A673 (cell line): ENCODE data around the gene CNNM2. TPM values are rescaled to one million over a fixed set of nuclear protein-coding genes. Genes with fewer than 3 reads are reported as not detected.

Experiments
- BruUV-seq: library from RNA; stranded (reverse); fragments of 400-500 nt; replicated peaks from 2 replicates; lab custom pipeline; 2021; lab: Mats Ljungman, UMichigan
- CTCF ChIA-PET: fragments of 300-600 bp; sonication (Branson Sonifier 250); formaldehyde crosslinking; loops from one replicate; lab custom pipeline; 2022; ENCODE audit warnings: antibody characterized with exemption; lab: Charles Lee
- POLR2A ChIA-PET: fragments of 300-600 bp; sonication (Branson Sonifier 250); formaldehyde crosslinking; loops from one replicate; lab custom pipeline; 2022; ENCODE audit warnings: antibody characterized with exemption; ENCODE audit not compliant: low non-redundant PET; lab: Charles Lee
- DNase-seq: peaks from one replicate; pipeline ENCODE4 v3.0.0-alpha.2; 2015; ENCODE audit warnings: low spot score
- H3K27ac ChIP-seq: fragments of 200-600 bp; sonication (generic); 2 replicates; pipeline ENCODE4 v1.5.1; 2016; ENCODE audit warnings: mixed run types, low read depth, mild to moderate bottlenecking, mixed read lengths, antibody characterized with exemption, low read length; ENCODE audit not compliant: poor library complexity, severe bottlenecking
- H3K27me3 ChIP-seq: fragments of 200-600 bp; sonication (generic); replicated peaks from 2 replicates; pipeline ENCODE4 v1.6.1; 2017; ENCODE audit warnings: mixed run types, low read depth, mild to moderate bottlenecking, mixed read lengths, antibody characterized with exemption, low read length; ENCODE audit not compliant: insufficient read depth, poor library complexity
- H3K36me3 ChIP-seq: fragments of 200-600 bp; sonication (generic); 2 replicates; pipeline ENCODE4 v1.6.1; 2016; ENCODE audit warnings: mixed run types, mild to moderate bottlenecking, mixed read lengths, antibody characterized with exemption, low read length; ENCODE audit not compliant: insufficient read depth, poor library complexity, severe bottlenecking
- H3K4me1 ChIP-seq: fragments of 200-600 bp; sonication (generic); 2 replicates; pipeline ENCODE4 v1.6.1; 2017; ENCODE audit warnings: mixed run types, mild to moderate bottlenecking, mixed read lengths, antibody characterized with exemption, low read length; ENCODE audit not compliant: insufficient read depth, poor library complexity, severe bottlenecking
- H3K4me3 ChIP-seq: fragments of 200-600 bp; sonication (generic); 2 replicates; pipeline ENCODE4 v1.5.1; 2016; ENCODE audit warnings: low read depth, mixed run types, mild to moderate bottlenecking, mixed read lengths, low read length; ENCODE audit not compliant: poor library complexity, severe bottlenecking
- H3K9me3 ChIP-seq: fragments of 200-600 bp; sonication (generic); 2 replicates; pipeline ENCODE4 v1.6.1; 2016; ENCODE audit warnings: mixed run types, low read depth, mild to moderate bottlenecking, mixed read lengths, antibody characterized with exemption, low read length; ENCODE audit not compliant: poor library complexity, severe bottlenecking
- EZH2 ChIP-seq: fragments of 200-600 bp; sonication (generic); IDR thresholded peaks from 2 replicates; pipeline ENCODE4 v1.6.1; 2017; ENCODE audit warnings: borderline replicate concordance, low read depth, mild to moderate bottlenecking, mixed read lengths, antibody characterized with exemption, low read length; ENCODE audit not compliant: poor library complexity, severe bottlenecking
- intact Hi-C: fragments of 100-400 bp; cut with micrococcal nuclease; formaldehyde crosslinking; loops from one replicate; pipeline ENCODE4 v1.10.0; 2022; ENCODE audit not compliant: unreplicated experiment
- total RNA-seq: library from RNA; stranded (reverse); gene quantifications from 2 replicates; pipeline ENCODE4 v1.2.3, GENCODE V29; 2021
- TF ChIP-seq, protein P1 (sequence below): fragments of 300-800, 200-600 bp; sonication (generic); conservative IDR thresholded peaks from 2 replicates; pipeline ENCODE4 v1.5.1; 2017; ENCODE audit warnings: low read depth, mild to moderate bottlenecking, antibody characterized with exemption, low read length, moderate library complexity, mixed read lengths

Gene CNNM2
- total RNA-seq, 1 experiment from 2014 or later, result 4.8 TPM

DNA sequence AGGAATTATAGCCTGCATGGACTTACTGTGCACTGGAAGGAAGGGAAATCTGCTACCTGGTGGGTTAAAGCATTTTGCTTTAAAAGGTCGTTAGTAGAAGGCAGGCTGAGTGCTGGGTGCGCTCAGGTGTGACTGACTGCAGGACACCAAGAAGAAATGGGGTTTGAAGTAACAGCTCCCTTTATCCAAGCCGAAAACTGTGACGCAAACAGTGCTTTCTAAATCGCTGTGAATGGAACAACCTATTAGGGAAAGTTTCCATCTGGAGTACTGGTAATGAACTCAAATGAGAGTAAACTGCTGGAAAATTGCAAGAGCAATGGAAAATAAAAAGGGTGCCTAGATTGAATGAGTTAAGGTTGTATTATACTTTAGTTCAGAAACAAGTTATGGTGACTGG is 95.3 kb downstream of the CNNM2 start:
- Histone ChIP-seq H3K36me3 (no peaks in the 10 kb centered on the region), H3K27me3 (no peaks in the 10 kb centered on the region), H3K4me3 (no peak overlapping the region), H3K4me1 (no peaks in the 10 kb centered on the region), H3K9me3 (no peaks in the 10 kb centered on the region), H3K27ac (no peak overlapping the region)
- CTCF ChIA-PET, result no interaction called here
- DNase-seq, result no peak
- POLR2A ChIA-PET, result no interaction called here
- TF ChIP-seq, protein P1, sequence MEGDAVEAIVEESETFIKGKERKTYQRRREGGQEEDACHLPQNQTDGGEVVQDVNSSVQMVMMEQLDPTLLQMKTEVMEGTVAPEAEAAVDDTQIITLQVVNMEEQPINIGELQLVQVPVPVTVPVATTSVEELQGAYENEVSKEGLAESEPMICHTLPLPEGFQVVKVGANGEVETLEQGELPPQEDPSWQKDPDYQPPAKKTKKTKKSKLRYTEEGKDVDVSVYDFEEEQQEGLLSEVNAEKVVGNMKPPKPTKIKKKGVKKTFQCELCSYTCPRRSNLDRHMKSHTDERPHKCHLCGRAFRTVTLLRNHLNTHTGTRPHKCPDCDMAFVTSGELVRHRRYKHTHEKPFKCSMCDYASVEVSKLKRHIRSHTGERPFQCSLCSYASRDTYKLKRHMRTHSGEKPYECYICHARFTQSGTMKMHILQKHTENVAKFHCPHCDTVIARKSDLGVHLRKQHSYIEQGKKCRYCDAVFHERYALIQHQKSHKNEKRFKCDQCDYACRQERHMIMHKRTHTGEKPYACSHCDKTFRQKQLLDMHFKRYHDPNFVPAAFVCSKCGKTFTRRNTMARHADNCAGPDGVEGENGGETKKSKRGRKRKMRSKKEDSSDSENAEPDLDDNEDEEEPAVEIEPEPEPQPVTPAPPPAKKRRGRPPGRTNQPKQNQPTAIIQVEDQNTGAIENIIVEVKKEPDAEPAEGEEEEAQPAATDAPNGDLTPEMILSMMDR, result no peak
- TF ChIP-seq EZH2, result no peak
- no TSS peak for BruUV-seq
- intact Hi-C loops, result no loop called here

DNA sequence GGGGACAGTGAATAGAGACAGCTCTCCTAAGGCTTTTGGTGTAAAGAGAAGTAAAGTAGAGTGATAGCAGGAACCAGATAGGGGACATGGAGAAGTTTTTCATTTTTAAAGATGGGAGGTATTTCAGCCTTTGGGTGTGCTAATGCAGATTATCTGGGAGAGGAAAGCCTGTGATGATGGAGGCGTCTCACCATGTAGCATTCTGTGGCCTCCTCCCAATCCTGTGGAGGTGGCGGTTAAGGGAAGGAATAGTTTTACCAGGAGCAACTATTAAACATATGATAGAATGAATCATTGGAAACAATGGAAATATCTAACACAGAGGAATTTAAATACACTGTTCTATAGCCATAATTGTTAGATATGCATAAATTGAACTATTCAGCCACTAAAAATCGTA is 101.3 kb downstream of the CNNM2 start:
- no peak for DNase-seq
- BruUV-seq, result no TSS peak
- TF ChIP-seq, protein P1, result no peak
- TF ChIP-seq EZH2, result no peak
- CTCF ChIA-PET, result no interaction called here
- POLR2A ChIA-PET, result no interaction called here
- no peaks in the 10 kb centered on the region for H3K4me1 ChIP-seq
- intact Hi-C loops, result no loop called here
- H3K9me3 ChIP-seq, result no peaks in the 10 kb centered on the region
- no peak overlapping the region for H3K27ac ChIP-seq
- H3K36me3 ChIP-seq, result no peaks in the 10 kb centered on the region
- H3K4me3 ChIP-seq, result no peak overlapping the region
- H3K27me3 ChIP-seq, result no peaks in the 10 kb centered on the region

DNA sequence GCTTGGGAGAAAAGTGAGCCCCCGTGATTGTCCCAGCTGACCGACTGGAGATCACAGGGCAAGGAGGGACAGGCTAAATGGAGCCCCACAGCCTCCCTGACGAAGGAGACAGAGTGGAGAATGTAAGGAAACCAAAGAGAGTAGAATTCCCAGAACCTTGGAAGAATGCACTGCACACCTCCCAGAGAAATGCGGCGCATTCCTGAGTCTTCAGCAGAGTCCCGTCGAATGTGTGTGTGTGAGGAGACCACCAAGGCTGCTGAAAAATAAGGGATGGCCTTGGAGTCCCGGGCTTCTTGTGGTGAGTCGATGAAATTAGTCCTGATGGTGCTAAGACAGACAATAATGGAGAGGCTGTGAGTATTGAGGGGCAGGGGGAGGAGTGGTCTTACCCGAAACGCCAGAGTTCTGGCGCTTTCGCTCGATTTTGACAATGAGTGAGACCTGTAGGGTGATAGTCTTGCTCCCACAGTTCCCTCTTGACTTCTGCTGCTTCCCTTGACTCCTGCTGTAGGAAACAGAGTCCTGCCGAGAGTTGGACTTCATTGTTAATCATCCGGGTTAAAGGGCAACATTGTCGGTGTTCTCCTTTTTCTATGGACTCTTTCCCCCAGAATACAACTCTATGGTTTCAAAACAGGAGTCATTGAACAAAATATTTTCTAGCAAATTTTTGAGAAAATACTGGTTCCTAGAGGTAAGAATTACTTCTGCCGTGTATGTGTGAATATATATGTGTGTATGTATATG is 103.2 kb downstream of the CNNM2 start:
- Histone ChIP-seq H3K27me3 (no peaks in the 10 kb centered on the region), H3K4me1 (no peaks in the 10 kb centered on the region), H3K36me3 (no peaks in the 10 kb centered on the region), H3K27ac (no peak overlapping the region), H3K4me3 (no peak overlapping the region), H3K9me3 (no peaks in the 10 kb centered on the region)
- TF ChIP-seq EZH2, result no peak
- TF ChIP-seq, protein P1, result no peak
- DNase-seq, result no peak
- CTCF ChIA-PET, result no interaction called here
- POLR2A ChIA-PET, result no interaction called here
- BruUV-seq, result no TSS peak
- intact Hi-C loops, result no loop called here
